EH (cell line): ENCODE measurements around the gene S100A14.
A peak's percentile ranks its signal among the peaks of the same experiment; 100 is the strongest.
"Not testable (repeated sequence)": the region's sequence is repeated elsewhere in the genome, so short reads cannot be mapped to it uniquely, and the experiment has no call there.

Experiments
- DNase-seq: peaks from one replicate; pipeline ENCODE4 v3.0.0-alpha.2; 2015; ENCODE audit warnings: low read depth

Gene S100A14

DNA sequence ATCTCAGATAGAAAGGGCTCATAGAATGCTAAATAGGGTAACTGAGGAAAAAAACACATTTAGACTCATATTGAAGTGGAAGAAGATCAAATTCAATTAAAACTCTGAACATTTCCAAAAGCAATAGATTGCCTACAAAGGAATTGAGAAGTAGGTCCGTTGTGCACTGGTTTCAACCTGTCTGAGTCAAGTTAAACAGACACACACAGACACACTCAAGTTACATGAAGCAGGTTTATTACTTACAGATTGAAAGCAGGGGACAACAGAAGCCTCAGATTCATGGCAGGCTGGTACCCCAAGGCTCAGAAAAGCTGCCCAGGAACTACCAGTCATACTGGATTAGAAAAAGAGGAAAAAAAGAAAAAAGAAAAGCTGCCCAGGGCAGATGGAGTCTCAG lies 29.8 kb downstream of the S100A14 start:
- DNase-seq = no peak

GRCh38 chr1:153585006-153585405 lies 31.1 kb downstream of the S100A14 start:
- DNase-seq = no peak

DNA sequence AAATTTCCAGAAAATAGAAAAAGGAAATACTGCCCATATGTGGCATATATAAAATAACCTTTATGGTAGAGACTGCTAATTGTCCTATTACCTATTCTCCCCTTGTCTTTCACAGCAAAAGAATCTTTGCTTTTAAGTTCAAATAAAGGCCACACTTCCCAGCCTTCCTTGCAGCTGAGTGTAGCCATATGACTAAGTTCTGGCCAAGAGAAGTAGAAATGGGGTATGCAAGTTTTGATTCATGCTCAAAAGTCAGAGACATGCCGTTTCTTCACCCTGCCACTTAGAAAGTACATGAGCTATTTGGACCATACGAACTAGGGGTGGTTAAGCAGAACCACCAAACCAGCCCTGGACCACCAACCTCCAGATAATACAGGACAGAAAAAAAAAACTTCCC lies 32.1 kb downstream of the S100A14 start:
- peak; percentile 39 for DNase-seq

GRCh38 chr1:153583514-153583913 lies 32.6 kb downstream of the S100A14 start:
- not testable (repeated sequence) for DNase-seq

- DNase-seq = not testable (repeated sequence)
These were observed 33.3 kb downstream of the S100A14 start for GRCh38 chr1:153582836-153583235.

- peak; percentile 71 for DNase-seq
These were observed 37.2 kb downstream of the S100A14 start for GRCh38 chr1:153578936-153579335.

DNA sequence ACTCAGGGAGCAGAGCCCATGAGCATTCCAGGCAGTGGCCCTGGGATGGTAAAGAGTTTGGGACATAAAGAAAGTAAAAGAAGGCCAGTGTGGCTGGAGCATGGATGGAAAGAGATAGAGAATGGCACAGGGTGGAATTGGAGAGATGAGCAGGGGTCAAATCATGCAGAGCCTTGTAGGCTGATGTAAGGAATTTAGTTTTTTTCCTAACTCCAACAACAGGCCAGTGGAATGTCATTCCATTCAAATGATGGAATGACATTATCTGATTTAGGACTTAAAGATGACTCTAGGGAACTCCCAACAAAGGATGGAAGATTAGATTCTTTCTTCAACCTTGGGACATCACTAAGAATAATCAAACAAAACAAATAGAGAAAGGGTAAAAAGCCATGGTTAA lies 37.6 kb downstream of the S100A14 start:
- peak; percentile 90 for DNase-seq

GRCh38 chr1:153577624-153578051 lies 38.5 kb downstream of the S100A14 start:
- no peak for DNase-seq

- DNase-seq = no peak
These were observed 39.0 kb downstream of the S100A14 start for GRCh38 chr1:153577138-153577537.

GRCh38 chr1:153575497-153575896 lies 40.6 kb downstream of the S100A14 start:
- not testable (repeated sequence) for DNase-seq

DNA sequence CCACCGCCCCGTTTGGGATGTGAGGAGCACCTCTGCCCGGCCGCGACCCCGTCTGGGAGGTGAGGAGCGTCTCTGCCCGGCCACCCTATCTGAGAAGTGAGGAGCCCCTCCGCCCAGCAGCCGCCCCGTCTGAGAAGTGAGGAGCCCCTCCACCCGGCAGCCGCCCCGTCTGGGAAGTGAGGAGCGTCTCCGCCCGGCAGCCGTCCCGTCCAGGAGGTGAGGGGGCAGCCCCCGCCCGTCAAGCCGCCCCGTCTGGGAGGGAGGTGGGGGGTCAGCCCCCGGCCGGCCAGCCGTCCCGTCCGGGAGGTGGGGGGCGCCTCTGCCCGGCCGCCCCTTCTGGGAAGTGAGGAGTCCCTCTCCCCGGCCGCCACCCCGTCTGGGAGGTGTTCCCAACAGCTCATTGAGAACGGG lies 41.0 kb downstream of the S100A14 start:
- DNase-seq = not testable (repeated sequence)

DNA sequence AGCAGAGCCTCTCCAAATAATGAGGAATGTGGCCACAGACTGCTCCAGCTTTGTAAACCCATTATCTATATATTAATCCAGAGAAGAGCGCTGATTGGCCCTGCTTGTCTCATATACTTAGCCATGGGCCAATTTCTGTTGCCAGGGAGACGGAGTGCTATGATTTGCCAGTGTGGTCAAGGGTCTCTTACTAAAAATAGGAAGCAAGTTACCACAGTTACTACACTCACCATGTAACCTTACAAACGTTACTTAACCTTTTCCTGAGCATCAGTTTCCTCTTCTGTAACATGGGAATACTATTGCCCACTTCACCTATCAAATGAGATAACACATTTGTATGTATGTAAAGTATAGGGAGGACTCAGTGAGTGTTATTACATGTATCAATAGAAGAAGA lies 42.8 kb downstream of the S100A14 start:
- no peak for DNase-seq

DNA sequence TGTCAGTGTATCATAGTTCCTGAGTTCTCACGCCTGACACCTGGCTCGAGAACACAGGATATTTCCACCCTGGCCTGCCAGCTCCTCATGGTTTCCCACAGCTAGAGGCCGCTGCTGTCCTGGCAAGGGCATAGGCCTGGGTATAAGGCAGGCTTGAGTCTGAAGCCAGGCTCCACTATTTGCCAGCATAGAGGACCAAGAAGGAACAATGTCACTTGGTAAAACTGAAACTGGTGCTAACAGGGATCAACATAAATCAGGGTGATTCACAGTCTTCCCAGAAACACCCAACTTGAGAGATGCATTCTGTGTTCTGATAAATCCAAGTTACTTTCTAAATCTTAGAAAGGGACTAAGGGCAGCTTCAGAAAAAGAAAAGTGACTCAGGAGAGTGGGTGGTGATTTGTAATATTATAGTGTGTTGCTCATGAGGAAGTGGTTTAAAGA lies 43.5 kb downstream of the S100A14 start:
- DNase-seq = peak; percentile 87

GRCh38 chr1:153571706-153572105 lies 44.4 kb downstream of the S100A14 start:
- no peak for DNase-seq

- no peak for DNase-seq
These were observed 45.3 kb downstream of the S100A14 start for GRCh38 chr1:153570874-153571273.

DNA sequence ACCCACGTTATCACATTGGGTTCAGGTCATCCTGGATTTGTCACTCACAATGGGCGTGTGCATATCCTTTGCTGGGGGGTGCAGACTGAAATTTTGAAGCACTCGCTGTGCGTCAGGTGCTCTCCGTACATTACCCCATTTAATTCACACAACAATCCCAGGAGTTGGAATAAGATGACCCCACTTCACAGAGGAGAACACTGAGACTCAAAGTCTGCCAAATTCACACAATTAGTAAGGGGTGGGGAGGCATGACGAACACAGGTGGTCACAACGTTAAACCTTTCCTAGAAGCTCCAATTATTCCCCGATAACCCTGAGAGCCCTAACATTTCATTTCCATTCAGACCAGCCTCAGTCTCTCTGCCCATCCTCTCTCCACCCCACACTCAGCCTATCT lies 46.7 kb downstream of the S100A14 start:
- DNase-seq = no peak

- DNase-seq = peak; percentile 88
These were observed 47.6 kb downstream of the S100A14 start for GRCh38 chr1:153568367-153569099.

GRCh38 chr1:153567621-153568366 lies 48.3 kb downstream of the S100A14 start:
- DNase-seq = no peak

GRCh38 chr1:153566414-153567371 lies 49.4 kb downstream of the S100A14 start:
- DNase-seq = peak; percentile 99

GRCh38 chr1:153565529-153566374 lies 50.4 kb downstream of the S100A14 start, which contains the start of gene S100A2:
Gene S100A2 (minus strand): TSS chr1:153565844. CDS start chr1:153563877, 1,967 bp downstream.
- peak; percentile 96 for DNase-seq
